ENCODE data around the gene SC5D. TPM values are rescaled to one million over a fixed set of nuclear protein-coding genes. Genes with fewer than 3 reads are reported as not detected.

The SC5D gene
- total and polyA plus RNA-seq, 8 donors: 7.7 to 18.5 (median 11.6) TPM

- no peak for FAIRE-seq
- intact Hi-C loops (cut with DNase I): no loop called here
- no peaks in the 10 kb centered on the region for H3K4me1 ChIP-seq
- 35 to 37% methylated on average over 1 of the region's 1 CpG for WGBS, 2 donors
- TF ChIP-seq, protein P1, sequence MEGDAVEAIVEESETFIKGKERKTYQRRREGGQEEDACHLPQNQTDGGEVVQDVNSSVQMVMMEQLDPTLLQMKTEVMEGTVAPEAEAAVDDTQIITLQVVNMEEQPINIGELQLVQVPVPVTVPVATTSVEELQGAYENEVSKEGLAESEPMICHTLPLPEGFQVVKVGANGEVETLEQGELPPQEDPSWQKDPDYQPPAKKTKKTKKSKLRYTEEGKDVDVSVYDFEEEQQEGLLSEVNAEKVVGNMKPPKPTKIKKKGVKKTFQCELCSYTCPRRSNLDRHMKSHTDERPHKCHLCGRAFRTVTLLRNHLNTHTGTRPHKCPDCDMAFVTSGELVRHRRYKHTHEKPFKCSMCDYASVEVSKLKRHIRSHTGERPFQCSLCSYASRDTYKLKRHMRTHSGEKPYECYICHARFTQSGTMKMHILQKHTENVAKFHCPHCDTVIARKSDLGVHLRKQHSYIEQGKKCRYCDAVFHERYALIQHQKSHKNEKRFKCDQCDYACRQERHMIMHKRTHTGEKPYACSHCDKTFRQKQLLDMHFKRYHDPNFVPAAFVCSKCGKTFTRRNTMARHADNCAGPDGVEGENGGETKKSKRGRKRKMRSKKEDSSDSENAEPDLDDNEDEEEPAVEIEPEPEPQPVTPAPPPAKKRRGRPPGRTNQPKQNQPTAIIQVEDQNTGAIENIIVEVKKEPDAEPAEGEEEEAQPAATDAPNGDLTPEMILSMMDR (IDR thresholded peaks at IDR 0.05): no peak
- H3K9me3 ChIP-seq: no peaks in the 10 kb centered on the region
- H3K36me3 ChIP-seq: no peaks in the 10 kb centered on the region
- no peak overlapping the region for H3K4me3 ChIP-seq
- H3K27me3 ChIP-seq: no peaks in the 10 kb centered on the region
- no peak for ATAC-seq
- no peak for DNase-seq
- H3K27ac ChIP-seq: no peak overlapping the region
These were observed 35.0 kb downstream of the SC5D start for GRCh38 chr11:121327553-121327952.

DNA sequence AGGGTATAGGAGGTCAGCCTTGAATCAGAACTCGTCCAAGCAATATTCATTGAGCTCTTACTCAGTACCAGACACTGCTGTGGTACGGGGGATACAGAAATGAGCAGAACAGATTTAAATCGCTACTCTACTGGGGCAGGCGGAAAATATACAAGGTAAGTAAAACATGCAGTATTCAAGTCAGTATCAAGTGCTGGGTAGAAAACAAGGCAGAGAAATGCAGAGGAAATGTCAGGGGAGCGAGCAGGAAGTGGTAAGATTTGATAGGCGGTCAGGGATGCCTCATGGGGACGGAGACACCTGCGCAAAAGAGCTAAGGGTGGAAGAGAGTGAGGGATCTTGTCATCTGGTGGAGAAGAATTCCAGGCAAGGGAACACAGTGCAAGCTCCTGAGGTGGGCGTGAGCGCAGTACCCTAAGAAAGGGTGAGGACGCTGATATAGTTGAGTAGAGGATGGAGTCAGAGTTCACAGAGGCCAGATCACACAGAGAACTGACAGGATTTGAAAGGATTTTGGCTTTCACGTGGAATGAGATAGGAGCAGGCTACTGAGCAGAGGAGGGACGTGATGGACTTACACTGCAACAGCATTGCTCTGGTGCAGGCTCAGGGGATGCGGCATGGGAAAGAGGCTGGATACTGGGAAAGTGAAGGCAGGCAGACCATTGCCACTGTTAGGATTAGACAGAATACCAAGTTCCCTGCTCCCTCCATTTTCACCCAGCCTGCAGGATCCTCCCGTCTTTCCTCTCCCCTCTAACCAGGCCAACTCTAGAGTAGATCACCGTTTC lies 35.8 kb downstream of the SC5D start:
- FAIRE-seq: no peak
- WGBS, 2 donors: 64 to 71% methylated on average over 16 of the region's 16 CpGs
- Histone ChIP-seq H3K27ac (no peak overlapping the region), H3K9me3 (no peaks in the 10 kb centered on the region), H3K36me3 (no peaks in the 10 kb centered on the region), H3K4me1 (no peaks in the 10 kb centered on the region), H3K27me3 (no peaks in the 10 kb centered on the region), H3K4me3 (no peak overlapping the region)
- no peak for DNase-seq
- TF ChIP-seq, protein P1 (IDR thresholded peaks at IDR 0.05): no peak
- no peak for ATAC-seq
- intact Hi-C loops (cut with DNase I): no loop called here

DNA sequence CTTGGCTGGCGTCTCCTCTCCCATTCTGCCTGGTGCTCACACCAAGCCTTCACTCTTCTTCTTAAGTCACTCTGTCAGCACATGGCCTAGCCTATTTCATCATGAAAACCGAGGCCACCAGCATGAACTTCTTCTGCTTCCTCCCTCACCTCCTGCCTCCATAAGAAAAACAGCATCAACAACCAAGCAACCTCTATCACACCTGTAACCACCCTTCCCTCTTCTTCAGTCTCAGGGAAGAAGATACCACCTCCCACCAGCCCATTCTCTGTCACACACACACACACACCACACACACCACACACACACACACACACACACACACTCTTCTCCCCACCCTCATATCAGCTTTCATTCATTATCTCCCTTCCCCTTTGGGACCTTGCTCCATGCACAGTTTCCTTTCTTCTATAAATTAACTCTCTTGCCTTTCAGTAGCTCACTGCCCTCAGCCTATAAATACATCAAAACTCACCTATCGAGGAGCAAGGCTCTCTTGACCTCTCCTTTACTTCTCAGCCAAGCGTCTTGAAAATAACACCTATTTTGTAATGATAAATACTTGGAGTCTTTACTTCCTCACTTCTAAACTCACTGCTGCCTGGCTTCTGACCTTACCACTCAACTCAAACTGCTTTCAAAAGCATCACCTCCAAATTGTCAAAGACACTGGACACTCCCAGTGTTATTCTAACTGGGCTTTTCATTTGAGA lies 36.6 kb downstream of the SC5D start:
- FAIRE-seq: no peak
- ATAC-seq: no peak
- no peaks in the 10 kb centered on the region for H3K36me3 ChIP-seq
- TF ChIP-seq, protein P1 (IDR thresholded peaks at IDR 0.05): no peak
- H3K27ac ChIP-seq: no peak overlapping the region
- H3K4me1 ChIP-seq: no peaks in the 10 kb centered on the region
- no peaks in the 10 kb centered on the region for H3K27me3 ChIP-seq
- H3K9me3 ChIP-seq: no peaks in the 10 kb centered on the region
- 37 to 49% methylated on average over 4 of the region's 4 CpGs for WGBS, 2 donors
- H3K4me3 ChIP-seq: no peak overlapping the region
- DNase-seq: no peak
- intact Hi-C loops (cut with DNase I): no loop called here

DNA sequence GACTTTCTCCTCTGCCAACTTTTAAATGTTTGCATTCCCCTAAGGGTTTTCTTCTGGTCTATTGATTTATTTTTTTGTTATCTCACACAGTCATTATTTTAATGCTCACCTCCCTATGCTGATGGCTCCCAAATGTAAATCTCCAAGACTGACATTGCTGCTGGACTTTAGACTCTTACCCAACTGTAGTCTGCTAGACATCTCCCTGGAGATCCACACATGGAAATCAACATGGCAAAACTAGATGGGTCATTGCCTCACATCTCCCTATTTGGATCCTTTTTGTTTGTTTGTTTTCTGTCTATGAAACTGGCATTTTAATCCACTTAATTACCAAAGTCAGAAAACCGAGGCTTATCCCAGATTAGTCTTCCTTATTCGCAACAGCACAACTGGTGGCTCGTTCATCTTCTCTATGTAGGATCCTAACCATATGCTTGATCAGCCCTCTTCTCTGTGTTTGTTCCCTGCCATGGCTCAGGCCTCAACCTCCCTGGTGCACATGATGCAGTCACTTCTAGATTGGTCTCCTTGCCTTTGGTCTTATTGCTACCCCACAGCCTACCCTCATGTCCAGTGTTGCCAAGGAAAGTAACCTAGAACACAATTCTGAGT lies 37.3 kb downstream of the SC5D start:
- H3K27ac ChIP-seq: no peak overlapping the region
- intact Hi-C loops (cut with DNase I): no loop called here
- WGBS, 2 donors: 66 to 67% methylated on average over 3 of the region's 3 CpGs
- H3K4me1 ChIP-seq: no peaks in the 10 kb centered on the region
- ATAC-seq (peak in 2 of 4 donors; percentile 37 to 51), DNase-seq (no peak), FAIRE-seq (no peak)
- no peaks in the 10 kb centered on the region for H3K9me3 ChIP-seq
- H3K4me3 ChIP-seq: no peak overlapping the region
- H3K36me3 ChIP-seq: no peaks in the 10 kb centered on the region
- TF ChIP-seq, protein P1 (IDR thresholded peaks at IDR 0.05): no peak
- no peaks in the 10 kb centered on the region for H3K27me3 ChIP-seq

All from pancreas (tissue), 10 donors.